PFSK-1 (cell line): ENCODE measurements around the gene GOLGA6L1.

Source experiments
- FOXP2 ChIP-seq: optimal IDR thresholded peaks from 2 replicates; pipeline ENCODE3; 2011; ENCODE audit warnings: borderline replicate concordance, control low read depth, inconsistent platforms; ENCODE audit not compliant: insufficient read depth; ENCODE audit errors: extremely low read length, extremely low read depth
- POLR2AphosphoS5 ChIP-seq: IDR thresholded peaks from 2 replicates; pipeline ENCODE4 v1.6.1; 2012; ENCODE audit warnings: low read depth, mild to moderate bottlenecking, control low read depth, low read length, moderate library complexity
- REST ChIP-seq, 2 experiments: IDR thresholded peaks; 2 replicates each; pipeline versions ENCODE4 v1.6.1 to v1.8.0; 2011 to 2012; ENCODE audit warnings: low read depth in 2 of 2, low read length in 2 of 2, control low read depth in 1 of 2, inconsistent platforms in 1 of 2, mild to moderate bottlenecking in 1 of 2, moderate library complexity in 1 of 2; ENCODE audit not compliant: insufficient read depth in 1 of 2
- SIN3A ChIP-seq: IDR thresholded peaks from 2 replicates; pipeline ENCODE4 v1.6.1; 2012; ENCODE audit warnings: mild to moderate bottlenecking, low read length, moderate library complexity, borderline replicate concordance; ENCODE audit not compliant: insufficient read depth
- TAF1 ChIP-seq: IDR thresholded peaks from 2 replicates; pipeline ENCODE4 v1.6.1; 2012; ENCODE audit warnings: low read length, control low read depth, borderline replicate concordance; ENCODE audit not compliant: insufficient read depth

- TF ChIP-seq POLR2AphosphoS5 = no peak
- no peak for TF ChIP-seq TAF1
- no peak for TF ChIP-seq SIN3A
- TF ChIP-seq REST (IDR thresholded peaks at IDR 0.05; ENCODE audit: insufficient read depth in 1 of 2, low read depth in 2 of 2, low read length in 2 of 2) = no peak
- TF ChIP-seq FOXP2 = no peak
These were observed 56.9 kb downstream of the GOLGA6L1 start for GRCh38 chr15:23079766-23080165.
